K562 (cell line): ENCODE results near the gene KIF27. TPM values are rescaled to one million over a fixed set of nuclear protein-coding genes. Genes with fewer than 3 reads are reported as not detected.
"Not testable (repeated sequence)": the region's sequence is repeated elsewhere in the genome, so short reads cannot be mapped to it uniquely, and the experiment has no call there.

Source experiments
- ATAC-seq: fragments of 200-7000 bp; cut with Tn5 transposase; 3 replicates; pipeline ENCODE4 v1.9.1; 2020; ENCODE audit warnings: moderate library complexity
- BruUV-seq: library from RNA; stranded (reverse); fragments of 400-500 nt; replicated peaks from 2 replicates; lab custom pipeline; 2021; lab: Mats Ljungman, UMichigan
- CTCF ChIA-PET: fragments of 300-600 bp; formaldehyde crosslinking; extraction: SDS; loops from one replicate; lab custom pipeline; 2021; ENCODE audit warnings: low intra/inter-chr PET ratio; lab: Yijun Ruan, JAX
- POLR2A ChIA-PET: fragments of 300-600, 350-650 bp; sonication (Branson Sonifier 250); formaldehyde crosslinking; extraction: SDS; loops from one replicate; lab custom pipeline; 2021; ENCODE audit warnings: antibody characterized with exemption, inconsistent platforms; lab: Yijun Ruan, JAX
- DNase-seq, 4 experiments: peaks; one replicate each; pipeline versions ENCODE4 v3.0.0 to v3.0.0-alpha.2; 2011 to 2018; ENCODE audit warnings: low spot score in 3 of 4, mixed read lengths in 3 of 4; ENCODE audit errors: extremely low read depth in 1 of 4
- FAIRE-seq: peaks from 2 replicates; lab custom pipeline; 2011; peaks lifted over from hg19 to GRCh38; lab: Jason Lieb, UNC
- H2AFZ ChIP-seq: 2 replicates; pipeline ENCODE4 v1.6.0; 2011; ENCODE audit warnings: low read depth, low read length, control low read depth, inconsistent platforms
- H3K27ac ChIP-seq: fragments of 200-600 bp; 3 replicates; pipeline ENCODE4 v1.8.0; 2011; ENCODE audit warnings: low read depth, mild to moderate bottlenecking, control low read depth, inconsistent platforms, low read length, moderate library complexity, mixed read lengths; ENCODE audit errors: extremely low read depth
- H3K27me3 ChIP-seq, 2 experiments: fragments of 300-600 bp in 1 of 2; 2 replicates in 1 of 2; 3 replicates in 1 of 2; pipeline versions ENCODE4 v1.6.0 to v1.8.0; 2011; ENCODE audit warnings: inconsistent platforms in 2 of 2, low read length in 2 of 2, mild to moderate bottlenecking in 1 of 2, mixed read lengths in 1 of 2, moderate library complexity in 1 of 2; ENCODE audit not compliant: control insufficient read depth in 2 of 2, insufficient read depth in 2 of 2
- H3K36me3 ChIP-seq: fragments of 300-600 bp; 3 replicates; pipeline ENCODE4 v1.8.0; 2011; ENCODE audit warnings: mild to moderate bottlenecking, low read length, inconsistent platforms; ENCODE audit not compliant: control insufficient read depth, insufficient read depth
- H3K4me1 ChIP-seq, 2 experiments: fragments of 200-600 bp in 1 of 2; replicated peaks in 1 of 2; 2 replicates in 1 of 2; 3 replicates in 1 of 2; pipeline versions ENCODE4 v1.5.1 to v1.8.0; 2011; ENCODE audit warnings: inconsistent platforms in 2 of 2, low read length in 2 of 2, mild to moderate bottlenecking in 1 of 2, mixed read lengths in 1 of 2, moderate library complexity in 1 of 2; ENCODE audit not compliant: control insufficient read depth in 2 of 2, insufficient read depth in 2 of 2
- H3K4me2 ChIP-seq: 2 replicates; pipeline ENCODE4 v1.6.1; 2011; ENCODE audit warnings: low read length, control low read depth, inconsistent platforms, mixed read lengths; ENCODE audit not compliant: insufficient read depth
- H3K4me3 ChIP-seq: fragments of 200-600 bp; sonication (generic), shearing (Covaris generic); 2 replicates; pipeline ENCODE4 v1.5.1; 2016; ENCODE audit warnings: control low read depth, inconsistent platforms
- H3K79me2 ChIP-seq: fragments of 200-600 bp; 3 replicates; pipeline ENCODE4 v1.8.0; 2011; ENCODE audit warnings: low read length, inconsistent platforms; ENCODE audit not compliant: control insufficient read depth, insufficient read depth
- H3K9ac ChIP-seq, 2 experiments: 2 replicates each; pipeline versions ENCODE4 v1.6.0 to v1.6.1; 2011; ENCODE audit warnings: low read depth in 2 of 2, low read length in 2 of 2, control low read depth in 1 of 2, inconsistent platforms in 1 of 2, mild to moderate bottlenecking in 1 of 2, mixed read lengths in 1 of 2; ENCODE audit not compliant: insufficient read depth in 1 of 2
- H3K9me1 ChIP-seq: one replicate; pipeline ENCODE4 v1.6.0; 2011; ENCODE audit warnings: inconsistent platforms, mild to moderate bottlenecking, low read length, moderate library complexity; ENCODE audit not compliant: control insufficient read depth, insufficient read depth
- H3K9me3 ChIP-seq: replicated peaks from 2 replicates; pipeline ENCODE4 v1.5.1; 2011; ENCODE audit warnings: low read depth, low read length, inconsistent platforms; ENCODE audit not compliant: control insufficient read depth, insufficient read depth
- H4K20me1 ChIP-seq: replicated peaks from 2 replicates; pipeline ENCODE4 v1.6.1; 2011; ENCODE audit warnings: low read length, inconsistent platforms, mixed read lengths; ENCODE audit not compliant: control insufficient read depth, insufficient read depth
- RAD21 ChIP-seq, 2 experiments: fragments of 250-450 bp in 1 of 2; fragments of 450-650 bp in 1 of 2; sonication (Bioruptor Pico) in 1 of 2; formaldehyde crosslinking in 1 of 2; IDR thresholded peaks in 1 of 2; conservative IDR thresholded peaks in 1 of 2; 2 replicates each; pipeline versions ENCODE4 v1.4.0 to v1.8.0; 2020 to 2022; ENCODE audit warnings: mild to moderate bottlenecking in 2 of 2, moderate library complexity in 1 of 2
- WGBS: fragments of 100-300 bp; shearing (Covaris generic); methylation state at CpG from one replicate; pipeline ENCODE4 v1.1.6; 2016; ENCODE audit warnings: low coverage, mixed read lengths; ENCODE audit not compliant: insufficient coverage; ENCODE audit errors: missing lambda C conversion rate; 5-methylcytosine and 5-hydroxymethylcytosine counted together
- in situ Hi-C: fragments of 300-500 bp; cut with MboI; formaldehyde crosslinking; loops from 4 replicates; pipeline ENCODE4 v1.15.0; 2018; ENCODE audit warnings: inconsistent platforms, mixed read lengths
- intact Hi-C: fragments of 100-400 bp; cut with micrococcal nuclease; formaldehyde crosslinking; loops from 2 replicates; pipeline ENCODE4 v1.14.2; 2022
- polyA plus RNA-seq, 8 experiments: library from polyadenylated mRNA; depleted of rRNA in 4 of 8; stranded (reverse) in 5 of 8; unstranded in 3 of 8; fragments of >200 nt; fragmentation: Nextera tagmentation in 2 of 8; fragmentation: Illumina TruSeq in 1 of 8; extraction: Ambion mirVana in 2 of 8; extraction: Trizol in 1 of 8; gene quantifications; 2 replicates each; pipeline versions ENCODE4 v1.2.1 to v1.2.3, GENCODE V29; 2011 to 2014; ENCODE audit warnings: inconsistent platforms in 1 of 8, missing spikeins in 1 of 8
- total RNA-seq, 7 experiments: library from RNA; depleted of rRNA in 6 of 7; stranded (reverse); fragments of >200 nt in 6 of 7; fragmentation: Illumina TruSeq in 2 of 7; extraction: Trizol in 2 of 7; gene quantifications; 2 replicates each; pipeline versions ENCODE4 v1.2.1 to v1.2.3, GENCODE V29; 2011 to 2021; ENCODE audit warnings: low replicate concordance in 1 of 7

KIF27 gene
- total and polyA plus RNA-seq, 9 of the 15 experiments (the other 6 are each of a cell fraction or from before 2014, with no cell fraction given), result 0.32 to 2.4 (median 0.98) TPM

DNA sequence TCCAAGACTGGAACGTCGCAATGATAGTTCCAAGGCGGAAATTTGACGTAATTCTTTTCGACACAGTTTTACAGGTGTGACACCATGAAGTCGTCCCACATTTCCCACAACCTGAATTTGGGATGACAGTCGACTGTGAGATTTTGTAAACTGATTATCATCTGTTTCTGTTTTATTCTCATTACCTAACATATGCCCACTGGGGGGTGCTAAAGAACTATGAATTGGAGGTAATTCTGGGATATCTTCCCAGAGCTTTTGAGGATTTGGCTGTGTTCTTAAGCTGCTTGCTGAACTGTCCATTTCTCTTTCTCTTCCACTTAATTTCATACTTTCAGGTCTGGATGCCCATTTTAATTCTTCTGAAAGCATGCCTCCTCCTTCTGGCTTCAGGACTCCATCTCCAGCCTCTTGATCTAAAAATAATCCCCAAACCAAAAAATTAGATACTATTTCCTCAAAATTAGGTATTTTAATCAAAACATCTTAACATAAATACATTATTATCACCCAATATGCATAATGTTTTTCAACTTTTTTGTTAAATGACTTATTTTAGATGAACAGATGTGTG is 84.1 kb downstream of the KIF27 start:
- H3K9ac ChIP-seq, CTCF ChIA-PET, BruUV-seq, H3K4me3 ChIP-seq, H3K4me1 ChIP-seq, POLR2A ChIA-PET, H3K79me2 ChIP-seq, H3K9me1 ChIP-seq, H3K4me2 ChIP-seq, H3K27ac ChIP-seq, H3K27me3 ChIP-seq, H2AFZ ChIP-seq, in situ Hi-C loops, H3K36me3 ChIP-seq, H4K20me1 ChIP-seq, intact Hi-C loops, DNase-seq, H3K9me3 ChIP-seq: not testable (repeated sequence)
- WGBS, result 0% methylated on average over 1 of the region's 7 CpGs
- ATAC-seq, result peak; percentile 68
- peak in 1 of 2 experiments; percentile 18; a peak in 1 of 4 replicates for TF ChIP-seq RAD21 (CRISPR knock-in tag; conservative IDR thresholded peaks at IDR 0.05 in 1 of 2, IDR thresholded peaks at IDR 0.05 in 1 of 2)
- TF ChIP-seq, all 486 proteins: peak for 1; not testable (repeated sequence) for 485
- peak; percentile 72 for FAIRE-seq

DNA sequence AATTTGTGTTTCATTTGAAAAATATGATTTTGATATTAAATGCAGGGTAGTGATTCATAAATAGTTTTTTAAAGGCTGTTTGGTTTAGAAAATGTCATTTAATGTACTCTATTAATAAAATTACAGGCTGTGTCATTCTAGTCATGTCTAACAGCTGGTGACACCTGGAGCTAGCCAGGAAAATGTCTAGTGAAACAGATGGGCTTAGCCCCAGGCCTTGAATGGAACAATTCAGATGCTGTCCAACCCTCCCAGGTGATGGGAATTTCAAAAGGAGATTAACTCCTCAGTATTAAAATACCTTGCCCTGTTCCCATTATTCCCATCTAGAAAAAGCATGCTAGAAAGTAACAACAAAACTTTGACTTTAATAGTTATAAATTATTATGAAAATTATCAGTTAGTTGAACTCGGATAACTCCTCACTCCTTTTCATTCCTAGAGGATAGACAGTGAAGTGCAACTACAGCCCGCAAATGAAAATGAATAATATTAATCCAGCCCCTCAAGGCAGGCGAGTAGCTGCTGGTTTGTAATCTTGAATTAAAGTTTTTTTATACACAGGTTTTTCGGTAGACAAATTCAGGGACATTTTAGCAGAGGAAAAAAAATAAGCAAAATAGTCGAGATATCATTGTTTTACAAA is 90.7 kb downstream of the KIF27 start:
- in situ Hi-C loops, H3K27ac ChIP-seq, DNase-seq, H3K79me2 ChIP-seq, H4K20me1 ChIP-seq, H3K36me3 ChIP-seq, H3K9ac ChIP-seq, ATAC-seq, H3K4me1 ChIP-seq, H3K4me2 ChIP-seq, intact Hi-C loops, H3K4me3 ChIP-seq, H3K9me1 ChIP-seq, H3K27me3 ChIP-seq, BruUV-seq, FAIRE-seq, H2AFZ ChIP-seq, H3K9me3 ChIP-seq, POLR2A ChIA-PET, CTCF ChIA-PET: not testable (repeated sequence)
- WGBS, result 8% methylated on average over 5 of the region's 5 CpGs

DNA sequence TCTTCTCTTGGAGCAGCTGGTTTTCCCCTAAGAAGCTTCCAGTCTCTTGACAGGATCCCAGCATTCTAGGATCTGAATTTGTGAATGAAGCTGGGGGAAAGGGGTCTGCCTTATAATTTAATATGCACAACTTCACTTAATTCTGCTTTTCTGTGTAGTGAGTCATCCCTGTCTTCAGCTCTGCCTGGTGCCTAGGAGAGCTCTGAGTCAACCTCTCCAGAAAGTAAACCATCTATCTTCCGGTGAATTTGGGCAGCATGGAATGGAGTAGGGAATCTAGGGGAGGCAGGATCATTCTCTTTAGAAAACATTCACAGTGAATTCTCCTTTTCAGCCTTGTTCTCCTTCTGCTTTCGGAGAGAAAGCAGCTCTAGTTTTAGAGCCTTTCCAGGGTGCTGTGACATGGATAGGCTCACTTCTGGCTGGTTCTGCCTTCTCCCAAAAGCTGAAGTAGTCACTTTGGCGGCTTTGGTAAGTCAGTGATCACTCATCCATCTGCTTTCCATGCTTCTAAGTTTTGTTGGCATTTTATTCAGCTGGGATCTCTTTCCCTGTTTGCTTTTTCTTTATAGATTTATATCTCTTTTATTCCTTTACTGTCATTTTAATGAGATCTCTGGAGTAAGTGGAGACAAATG is 96.1 kb downstream of the KIF27 start:
- H3K27me3 ChIP-seq, H3K4me2 ChIP-seq, DNase-seq, in situ Hi-C loops, ATAC-seq, H2AFZ ChIP-seq, H3K9me1 ChIP-seq, H3K36me3 ChIP-seq, H3K4me1 ChIP-seq, H4K20me1 ChIP-seq, POLR2A ChIA-PET, H3K9me3 ChIP-seq, intact Hi-C loops, BruUV-seq, H3K9ac ChIP-seq, FAIRE-seq, CTCF ChIA-PET, H3K79me2 ChIP-seq, H3K4me3 ChIP-seq, H3K27ac ChIP-seq: not testable (repeated sequence)
- 18% methylated on average over 3 of the region's 3 CpGs for WGBS
